Mammary epithelial cell (primary cell): Measurements from ENCODE around the gene SPIN1.

Experiments used
- CTCF ChIP-seq, 2 donors: IDR thresholded peaks in 1 of 2; conservative IDR thresholded peaks in 1 of 2; 2 replicates each; pipeline ENCODE4 v1.5.1; 2011 to 2012; ENCODE audit warnings: inconsistent platforms in 2 of 2, low read length in 2 of 2, mild to moderate bottlenecking in 2 of 2, control low read depth in 1 of 2, low read depth in 1 of 2; ENCODE audit not compliant: insufficient read depth in 1 of 2; ENCODE audit errors: extremely low read depth in 1 of 2
- EZH2 ChIP-seq: IDR thresholded peaks from 2 replicates; pipeline ENCODE4 v1.6.1; 2012; ENCODE audit warnings: low read length, inconsistent platforms, borderline replicate concordance

GRCh38 chr9:88342246-88342645 is 46.0 kb upstream of the SPIN1 start:
- TF ChIP-seq CTCF (conservative IDR thresholded peaks at IDR 0.05 in 1 of 2, IDR thresholded peaks at IDR 0.05 in 1 of 2; ENCODE audit: extremely low read depth in 1 of 2, insufficient read depth in 1 of 2, low read depth in 1 of 2, low read length in 2 of 2) (no peak), EZH2 (no peak)
